NCI-H1694 treated with DMSO at 0.1 percent for 48 hours (cell line): ENCODE results near the gene FBXO11.

Experiments
- DNase-seq: peaks from one replicate; lab custom pipeline; 2025; lab: John Stamatoyannopoulos, UW

The FBXO11 gene

GRCh38 chr2:47783486-47784351, 122.6 kb downstream of the FBXO11 start:
- peak; percentile 34 for DNase-seq

GRCh38 chr2:47782671-47783485, 123.4 kb downstream of the FBXO11 start, which contains the start of gene MSH6:
TSS of gene MSH6 (plus strand) at chr2:47783145. CDS start at chr2:47783234, 89 bp downstream.
- DNase-seq: peak; percentile 76

- no peak for DNase-seq
Measured at GRCh38 chr2:47782381-47782670, 124.0 kb downstream of the FBXO11 start.

- no peak for DNase-seq
Measured at GRCh38 chr2:47779426-47779790, 126.9 kb downstream of the FBXO11 start.

GRCh38 chr2:47778698-47779425, 127.4 kb downstream of the FBXO11 start:
- no peak for DNase-seq

GRCh38 chr2:47777277-47777937, 128.9 kb downstream of the FBXO11 start:
- no peak for DNase-seq

GRCh38 chr2:47774567-47774966, 131.7 kb downstream of the FBXO11 start:
- no peak for DNase-seq

GRCh38 chr2:47772343-47772742, 134.0 kb downstream of the FBXO11 start:
- DNase-seq: no peak

- peak; percentile 12 for DNase-seq
Measured at GRCh38 chr2:47771211-47771610, 135.1 kb downstream of the FBXO11 start.

- no peak for DNase-seq
Measured at GRCh38 chr2:47769318-47769717, 137.0 kb downstream of the FBXO11 start.

GRCh38 chr2:47767880-47768609, 138.3 kb downstream of the FBXO11 start:
- DNase-seq: peak; percentile 19

- no peak for DNase-seq
Measured at GRCh38 chr2:47767497-47767844, 138.8 kb downstream of the FBXO11 start.

- DNase-seq: no peak
Measured at GRCh38 chr2:47751856-47752414, 154.4 kb downstream of the FBXO11 start.

- no peak for DNase-seq
Measured at GRCh38 chr2:47747878-47748277, 158.4 kb downstream of the FBXO11 start.

GRCh38 chr2:47744074-47744473, 162.2 kb downstream of the FBXO11 start:
- DNase-seq: no peak

GRCh38 chr2:47741637-47742036, 164.7 kb downstream of the FBXO11 start:
- no peak for DNase-seq

- no peak for DNase-seq
Measured at GRCh38 chr2:47741101-47741500, 165.2 kb downstream of the FBXO11 start.
